Uterus (tissue), 2 donors: ENCODE data around the gene RIPOR3.

ENCODE experiments used
- POLR2A ChIP-seq, 2 donors: fragments of 450-650 bp; IDR thresholded peaks; one replicate each; pipeline ENCODE4 v1.6.1; 2016; ENCODE audit warnings: antibody characterized with exemption in 2 of 2, mild to moderate bottlenecking in 1 of 2, moderate library complexity in 1 of 2
- TF ChIP-seq, protein P1 (sequence below), 4 experiments: fragments of 200-600 bp in 2 of 4; fragments of 450-650 bp in 2 of 4; sonication (generic) in 2 of 4; IDR thresholded peaks; one replicate each; pipeline ENCODE4 v1.5.1; 2016 to 2019; ENCODE audit warnings: antibody characterized with exemption in 4 of 4, mild to moderate bottlenecking in 2 of 4, moderate library complexity in 1 of 4

GRCh38 chr20:50587291-50587961 is 103.9 kb downstream of the RIPOR3 start:
- TF ChIP-seq, protein P1, sequence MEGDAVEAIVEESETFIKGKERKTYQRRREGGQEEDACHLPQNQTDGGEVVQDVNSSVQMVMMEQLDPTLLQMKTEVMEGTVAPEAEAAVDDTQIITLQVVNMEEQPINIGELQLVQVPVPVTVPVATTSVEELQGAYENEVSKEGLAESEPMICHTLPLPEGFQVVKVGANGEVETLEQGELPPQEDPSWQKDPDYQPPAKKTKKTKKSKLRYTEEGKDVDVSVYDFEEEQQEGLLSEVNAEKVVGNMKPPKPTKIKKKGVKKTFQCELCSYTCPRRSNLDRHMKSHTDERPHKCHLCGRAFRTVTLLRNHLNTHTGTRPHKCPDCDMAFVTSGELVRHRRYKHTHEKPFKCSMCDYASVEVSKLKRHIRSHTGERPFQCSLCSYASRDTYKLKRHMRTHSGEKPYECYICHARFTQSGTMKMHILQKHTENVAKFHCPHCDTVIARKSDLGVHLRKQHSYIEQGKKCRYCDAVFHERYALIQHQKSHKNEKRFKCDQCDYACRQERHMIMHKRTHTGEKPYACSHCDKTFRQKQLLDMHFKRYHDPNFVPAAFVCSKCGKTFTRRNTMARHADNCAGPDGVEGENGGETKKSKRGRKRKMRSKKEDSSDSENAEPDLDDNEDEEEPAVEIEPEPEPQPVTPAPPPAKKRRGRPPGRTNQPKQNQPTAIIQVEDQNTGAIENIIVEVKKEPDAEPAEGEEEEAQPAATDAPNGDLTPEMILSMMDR (IDR thresholded peaks at IDR 0.05), result no peak
- TF ChIP-seq POLR2A (IDR thresholded peaks at IDR 0.05), result no peak
